Activated naive CD8-positive, alpha-beta T cell treated with anti-CD3 and anti-CD28 coated beads, Interleukin-2, amount 10 ng/mL, durations not matched to agents 7 days and 5 days (primary cell): ENCODE results near the gene HEATR5A. TPM values are rescaled to one million over a fixed set of nuclear protein-coding genes. Genes with fewer than 3 reads are reported as not detected.
"Not testable (repeated sequence)": the region's sequence is repeated elsewhere in the genome, so short reads cannot be mapped to it uniquely, and the experiment has no call there.

ENCODE experiments used
- ATAC-seq: fragments of 150-1000 bp; cut with Tn5 transposase; one replicate; pipeline ENCODE4 v1.10.0; 2021; ENCODE audit warnings: low read depth, moderate library complexity
- POLR2A ChIA-PET: fragments of 350-600 bp; sonication (Branson Sonifier 250); formaldehyde crosslinking; loops from one replicate; lab custom pipeline; 2021; ENCODE audit warnings: antibody characterized with exemption; lab: Charles Lee
- DNase-seq: peaks from one replicate; pipeline ENCODE4 v3.0.0; 2021
- H3K27ac Mint-ChIP-seq: one replicate; pipeline ENCODE4 v1.8.0; 2022; ENCODE audit warnings: mild to moderate bottlenecking, mixed read lengths
- H3K27me3 Mint-ChIP-seq: one replicate; pipeline ENCODE4 v1.8.0; 2022; ENCODE audit warnings: mild to moderate bottlenecking, moderate library complexity, mixed read lengths
- H3K36me3 Mint-ChIP-seq: one replicate; pipeline ENCODE4 v1.8.0; 2021; ENCODE audit warnings: mild to moderate bottlenecking, mixed read lengths
- H3K4me1 Mint-ChIP-seq: one replicate; pipeline ENCODE4 v1.8.0; 2021; ENCODE audit warnings: mixed read lengths
- H3K4me3 Mint-ChIP-seq: one replicate; pipeline ENCODE4 v1.8.0; 2022; ENCODE audit warnings: mild to moderate bottlenecking, moderate library complexity, mixed read lengths
- H3K9me3 Mint-ChIP-seq: one replicate; pipeline ENCODE4 v1.8.0; 2021; ENCODE audit warnings: mixed read lengths
- total RNA-seq, 2 experiments: library from RNA; stranded (reverse); gene quantifications; one replicate each; pipeline ENCODE4 v1.2.3, GENCODE V29; 2021

Gene HEATR5A
- total RNA-seq, 2 experiments from 2014 or later: 9.4 to 11.5 TPM

GRCh38 chr14:31320922-31321766 is 99.2 kb downstream of the HEATR5A start:
- no peaks in the 10 kb centered on the region for H3K4me1 Mint-ChIP-seq
- H3K4me3 Mint-ChIP-seq: no peak overlapping the region

GRCh38 chr14:31320216-31320615 is 100.1 kb downstream of the HEATR5A start:
- Mint-ChIP-seq H3K4me1 (no peaks in the 10 kb centered on the region), H3K36me3 (no peaks in the 10 kb centered on the region), H3K9me3 (no peaks in the 10 kb centered on the region), H3K27ac (no peak overlapping the region), H3K27me3 (no peaks in the 10 kb centered on the region), H3K4me3 (no peak overlapping the region)
- POLR2A ChIA-PET: no interaction called here
- DNase-seq: no peak
- no peak for ATAC-seq

More at GRCh38 chr14:31320922-31321766, 99.2 kb downstream of the HEATR5A start:
- H3K27ac Mint-ChIP-seq: no peak overlapping the region
- H3K36me3 Mint-ChIP-seq: no peaks in the 10 kb centered on the region
- DNase-seq (no peak), ATAC-seq (no peak)
- H3K27me3 Mint-ChIP-seq: no peaks in the 10 kb centered on the region
- POLR2A ChIA-PET: no interaction called here
- no peaks in the 10 kb centered on the region for H3K9me3 Mint-ChIP-seq

GRCh38 chr14:31319701-31320100 is 100.6 kb downstream of the HEATR5A start:
- Mint-ChIP-seq H3K4me1 (no peaks in the 10 kb centered on the region), H3K4me3 (no peak overlapping the region), H3K36me3 (no peaks in the 10 kb centered on the region), H3K9me3 (no peaks in the 10 kb centered on the region), H3K27ac (no peak overlapping the region), H3K27me3 (no peaks in the 10 kb centered on the region)
- DNase-seq (no peak), ATAC-seq (no peak)
- POLR2A ChIA-PET: no interaction called here

GRCh38 chr14:31312934-31313333 is 107.4 kb downstream of the HEATR5A start:
- POLR2A ChIA-PET: no interaction called here
- DNase-seq (no peak), ATAC-seq (no peak)
- H3K27ac Mint-ChIP-seq: no peak overlapping the region
- H3K4me1 Mint-ChIP-seq: no peaks in the 10 kb centered on the region
- no peaks in the 10 kb centered on the region for H3K27me3 Mint-ChIP-seq
- H3K36me3 Mint-ChIP-seq: peaks cover 9% of the 10 kb centered on the region
- no peaks in the 10 kb centered on the region for H3K9me3 Mint-ChIP-seq
- H3K4me3 Mint-ChIP-seq: no peak overlapping the region

- H3K36me3 Mint-ChIP-seq, H3K4me1 Mint-ChIP-seq, H3K9me3 Mint-ChIP-seq, H3K27me3 Mint-ChIP-seq, H3K4me3 Mint-ChIP-seq, ATAC-seq, POLR2A ChIA-PET, DNase-seq, H3K27ac Mint-ChIP-seq: not testable (repeated sequence)
Observed at GRCh38 chr14:31312370-31312769, 108.0 kb downstream of the HEATR5A start.

- no peak overlapping the region for H3K27ac Mint-ChIP-seq
Observed at GRCh38 chr14:31307618-31308017, 112.7 kb downstream of the HEATR5A start.

GRCh38 chr14:31307198-31307597 is 113.2 kb downstream of the HEATR5A start:
- no peak overlapping the region for H3K27ac Mint-ChIP-seq
- H3K27me3 Mint-ChIP-seq: no peaks in the 10 kb centered on the region
- H3K4me1 Mint-ChIP-seq: no peaks in the 10 kb centered on the region
- POLR2A ChIA-PET: no interaction called here
- DNase-seq: no peak
- no peaks in the 10 kb centered on the region for H3K9me3 Mint-ChIP-seq
- H3K36me3 Mint-ChIP-seq: peaks cover 7% of the 10 kb centered on the region
- H3K4me3 Mint-ChIP-seq: no peak overlapping the region
- ATAC-seq: no peak

More at GRCh38 chr14:31307618-31308017, 112.7 kb downstream of the HEATR5A start:
- ATAC-seq (no peak), DNase-seq (no peak)
- H3K27me3 Mint-ChIP-seq: no peaks in the 10 kb centered on the region
- no peaks in the 10 kb centered on the region for H3K4me1 Mint-ChIP-seq
- H3K4me3 Mint-ChIP-seq: no peak overlapping the region
- POLR2A ChIA-PET: no interaction called here
- H3K36me3 Mint-ChIP-seq: peaks cover 7% of the 10 kb centered on the region
- no peaks in the 10 kb centered on the region for H3K9me3 Mint-ChIP-seq

GRCh38 chr14:31303654-31304053 is 116.7 kb downstream of the HEATR5A start:
- H3K9me3 Mint-ChIP-seq: no peaks in the 10 kb centered on the region
- H3K27me3 Mint-ChIP-seq: no peaks in the 10 kb centered on the region
- H3K27ac Mint-ChIP-seq: no peak overlapping the region
- ATAC-seq (no peak), DNase-seq (no peak)
- H3K4me3 Mint-ChIP-seq: no peak overlapping the region
- H3K4me1 Mint-ChIP-seq: no peaks in the 10 kb centered on the region
- no peaks in the 10 kb centered on the region for H3K36me3 Mint-ChIP-seq
- POLR2A ChIA-PET: interaction anchor here (0.5 kb wide), 1 partner anchor 105 kb away, joined by 4 read pairs; no protein-coding TSS in a partner anchor

GRCh38 chr14:31300883-31301282 is 119.5 kb downstream of the HEATR5A start:
- Mint-ChIP-seq H3K27ac (no peak overlapping the region), H3K9me3 (no peaks in the 10 kb centered on the region), H3K4me3 (no peak overlapping the region), H3K36me3 (no peaks in the 10 kb centered on the region), H3K4me1 (no peaks in the 10 kb centered on the region), H3K27me3 (no peaks in the 10 kb centered on the region)
- POLR2A ChIA-PET: no interaction called here
- ATAC-seq (no peak), DNase-seq (no peak)

GRCh38 chr14:31300296-31300695 is 120.1 kb downstream of the HEATR5A start:
- POLR2A ChIA-PET: no interaction called here
- no peaks in the 10 kb centered on the region for H3K36me3 Mint-ChIP-seq
- no peaks in the 10 kb centered on the region for H3K27me3 Mint-ChIP-seq
- H3K4me3 Mint-ChIP-seq: no peak overlapping the region
- no peaks in the 10 kb centered on the region for H3K9me3 Mint-ChIP-seq
- H3K4me1 Mint-ChIP-seq: no peaks in the 10 kb centered on the region
- no peak for ATAC-seq
- H3K27ac Mint-ChIP-seq: no peak overlapping the region
- no peak for DNase-seq

GRCh38 chr14:31297701-31298344 is 122.5 kb downstream of the HEATR5A start:
- POLR2A ChIA-PET: no interaction called here
- DNase-seq: no peak
- Mint-ChIP-seq H3K9me3 (no peaks in the 10 kb centered on the region), H3K27ac (no peak overlapping the region), H3K36me3 (no peaks in the 10 kb centered on the region), H3K27me3 (no peaks in the 10 kb centered on the region), H3K4me3 (no peak overlapping the region), H3K4me1 (no peaks in the 10 kb centered on the region)
- ATAC-seq: no peak

GRCh38 chr14:31297112-31297511 is 123.2 kb downstream of the HEATR5A start:
- POLR2A ChIA-PET: no interaction called here
- H3K9me3 Mint-ChIP-seq: no peaks in the 10 kb centered on the region
- no peak for DNase-seq
- no peak overlapping the region for H3K4me3 Mint-ChIP-seq
- H3K27me3 Mint-ChIP-seq: no peaks in the 10 kb centered on the region
- no peak overlapping the region for H3K27ac Mint-ChIP-seq
- H3K4me1 Mint-ChIP-seq: no peaks in the 10 kb centered on the region
- no peaks in the 10 kb centered on the region for H3K36me3 Mint-ChIP-seq
- no peak for ATAC-seq

GRCh38 chr14:31294746-31295405 is 125.5 kb downstream of the HEATR5A start:
- Mint-ChIP-seq H3K4me3 (no peak overlapping the region), H3K36me3 (no peaks in the 10 kb centered on the region), H3K9me3 (no peaks in the 10 kb centered on the region), H3K27me3 (no peaks in the 10 kb centered on the region), H3K4me1 (peaks cover 2% of the 10 kb centered on the region), H3K27ac (no peak overlapping the region)
- ATAC-seq (no peak), DNase-seq (no peak)
- POLR2A ChIA-PET: no interaction called here
